Ishikawa (cell line): ENCODE results near the gene ZSCAN25.

Experiments
- RAD21 ChIP-seq: IDR thresholded peaks from 2 replicates; pipeline ENCODE4 v1.6.1; 2012; ENCODE audit warnings: low read depth
- TEAD4 ChIP-seq: IDR thresholded peaks from 2 replicates; pipeline ENCODE4 v1.6.1; 2012

- TF ChIP-seq TEAD4 (no peak), RAD21 (no peak)
Observed at GRCh38 chr7:99667179-99667578, 50.4 kb downstream of the ZSCAN25 start.
